TTC549 (cell line): ENCODE measurements around the gene NLK.
"Not testable (repeated sequence)": the region's sequence is repeated elsewhere in the genome, so short reads cannot be mapped to it uniquely, and the experiment has no call there.

Experiments used
- FAIRE-seq: peaks from 2 replicates; lab custom pipeline; 2012; peaks lifted over from hg19 to GRCh38; lab: Jason Lieb, UNC

NLK gene

GRCh38 chr17:28199728-28200127 lies 157.3 kb downstream of the NLK start:
- FAIRE-seq, result no peak

DNA sequence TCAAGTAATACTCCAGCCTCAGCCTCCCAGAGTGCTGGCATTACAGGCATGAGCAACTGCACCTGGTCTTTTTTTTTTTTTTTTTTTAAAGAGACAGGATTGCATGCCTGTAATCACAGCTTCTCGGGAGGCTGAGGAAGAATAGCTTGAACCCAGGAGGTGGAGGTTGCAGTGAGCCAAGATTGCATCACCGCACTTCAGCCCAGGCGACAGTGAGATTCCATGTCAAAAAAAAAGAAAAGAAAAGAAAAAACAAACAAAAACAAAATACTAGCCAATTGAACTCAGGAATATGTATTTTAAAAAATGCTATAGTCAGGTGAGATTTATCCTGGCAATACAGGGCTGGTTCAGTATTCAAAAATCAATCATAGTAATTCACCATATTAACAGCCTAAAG lies 158.8 kb downstream of the NLK start:
- no peak for FAIRE-seq

GRCh38 chr17:28204244-28204643 lies 161.8 kb downstream of the NLK start:
- no peak for FAIRE-seq

DNA sequence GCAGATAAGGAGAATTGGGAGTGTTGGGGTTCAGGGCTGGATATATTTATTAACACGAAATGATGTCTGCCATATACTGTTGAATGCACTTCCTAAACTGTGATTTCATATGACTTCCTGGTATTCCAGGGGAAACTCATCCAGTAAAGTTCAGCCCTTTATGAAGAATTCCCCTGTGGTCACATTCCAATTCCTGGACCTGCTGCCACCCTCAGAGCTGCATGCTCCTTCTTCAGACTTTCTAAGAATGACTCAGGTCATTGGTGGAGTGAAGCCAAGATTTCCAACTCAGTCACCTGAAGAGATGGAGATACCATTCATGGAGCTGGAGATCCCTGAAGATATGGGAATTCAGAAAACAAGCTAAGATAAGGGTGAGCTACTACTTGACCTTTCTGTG lies 162.3 kb downstream of the NLK start:
- no peak for FAIRE-seq

GRCh38 chr17:28206292-28206691 lies 163.8 kb downstream of the NLK start:
- no peak for FAIRE-seq

DNA sequence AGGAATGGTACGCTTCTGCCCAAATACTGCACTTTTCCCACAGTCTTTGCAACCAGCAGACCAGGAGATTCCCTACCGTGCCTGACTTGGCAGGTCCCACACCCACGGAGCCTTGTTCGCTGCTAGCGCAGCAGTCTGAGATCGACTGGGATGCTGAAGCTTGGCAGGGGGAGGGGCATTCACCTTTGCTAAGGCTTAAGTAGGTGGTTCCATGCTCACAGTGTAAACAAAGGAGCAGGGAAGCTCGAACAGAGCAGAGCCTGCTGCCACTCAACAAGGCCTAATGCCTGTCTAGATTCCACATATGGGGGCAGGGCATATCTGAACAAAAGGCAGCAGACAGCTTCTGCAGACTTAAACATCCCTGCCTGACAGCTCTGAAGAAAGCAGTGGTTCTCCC lies 169.3 kb downstream of the NLK start:
- FAIRE-seq, result no peak

DNA sequence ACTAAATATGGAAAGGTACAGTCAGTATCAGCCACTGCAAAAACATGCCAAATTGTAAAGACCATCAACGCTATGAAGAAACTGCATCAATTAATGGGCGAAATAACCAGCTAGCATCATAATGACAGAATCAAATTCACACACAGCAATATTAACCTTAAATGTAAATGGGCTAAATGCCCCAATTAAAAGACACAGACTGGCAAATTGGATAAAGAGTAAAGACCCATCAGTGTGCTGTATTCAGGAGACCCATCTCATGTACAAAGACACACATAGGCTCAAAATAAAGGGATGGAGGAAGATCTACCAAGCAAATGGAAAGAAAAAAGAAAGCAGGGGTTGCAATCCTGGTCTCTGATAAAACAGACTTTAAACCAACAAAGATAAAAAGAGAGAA lies 171.1 kb downstream of the NLK start:
- not testable (repeated sequence) for FAIRE-seq

DNA sequence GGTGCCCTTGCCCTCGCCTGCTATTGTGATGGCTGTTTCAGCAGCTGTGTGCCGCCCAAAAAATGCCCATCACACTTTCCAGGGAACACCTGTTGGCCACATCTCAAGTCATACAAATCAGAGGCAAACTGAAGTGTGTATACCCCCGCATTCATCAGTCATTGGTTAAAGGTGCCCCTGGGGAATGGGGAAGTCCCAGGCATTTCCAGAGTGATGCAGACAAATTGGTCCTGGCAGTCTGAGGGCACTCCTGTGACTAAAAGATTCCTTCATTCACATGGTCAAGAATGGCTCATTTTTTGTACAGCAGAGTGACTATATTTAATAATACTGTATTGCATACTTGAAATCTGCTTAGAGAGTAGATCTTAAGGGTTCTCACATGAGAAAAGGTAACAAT lies 173.6 kb downstream of the NLK start:
- FAIRE-seq, result no peak

GRCh38 chr17:28216528-28216927 lies 174.1 kb downstream of the NLK start:
- no peak for FAIRE-seq

DNA sequence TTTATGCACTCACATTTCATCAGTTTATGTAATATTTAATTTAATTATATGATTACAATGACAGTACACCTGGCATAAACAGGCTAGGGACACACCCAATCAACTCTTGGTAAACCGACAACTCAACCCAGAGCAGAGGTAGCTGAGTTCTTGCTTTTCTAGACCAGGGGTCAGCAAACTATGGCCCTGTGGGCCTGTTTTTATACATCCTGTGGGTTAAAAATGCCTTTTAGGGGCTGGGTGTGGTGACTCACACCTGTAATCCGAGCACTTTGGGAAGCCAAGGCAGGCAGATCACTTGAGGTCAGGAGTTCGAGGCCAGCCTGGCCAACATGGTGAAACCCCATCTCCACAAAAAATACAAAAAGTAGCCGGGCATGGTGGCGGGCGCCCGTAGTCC lies 177.3 kb downstream of the NLK start:
- no peak for FAIRE-seq

DNA sequence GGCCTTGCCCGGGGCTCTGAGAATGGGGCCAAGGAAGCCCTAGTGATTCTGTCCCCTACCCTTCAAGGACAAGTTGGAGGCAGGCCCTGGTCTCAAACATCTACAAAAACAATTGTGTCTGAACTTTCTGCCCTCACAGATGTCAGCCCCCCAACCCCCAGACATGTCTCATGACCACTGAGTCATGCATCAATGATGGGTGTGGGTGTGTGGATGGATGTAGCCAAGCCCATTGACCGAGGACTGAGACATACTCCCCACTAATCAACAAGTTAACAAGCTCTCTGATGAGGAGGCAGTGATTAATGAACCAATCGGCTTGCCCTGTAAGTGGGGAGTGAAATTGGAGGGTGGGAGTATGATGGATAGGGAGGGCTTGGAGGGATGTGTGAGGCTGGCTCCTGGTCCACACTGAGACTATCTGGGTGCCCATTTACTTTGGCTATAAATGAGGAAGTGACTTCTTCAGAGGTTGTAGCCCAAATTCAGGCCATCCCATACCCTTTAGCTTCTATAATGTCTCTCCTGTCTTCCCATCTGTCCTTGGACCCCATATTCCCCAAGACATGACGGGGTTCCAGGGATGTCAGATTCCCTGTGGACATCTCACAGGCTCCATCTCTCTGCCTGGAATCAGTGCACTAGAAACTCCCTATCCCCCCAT lies 179.4 kb downstream of the NLK start:
- no peak for FAIRE-seq

DNA sequence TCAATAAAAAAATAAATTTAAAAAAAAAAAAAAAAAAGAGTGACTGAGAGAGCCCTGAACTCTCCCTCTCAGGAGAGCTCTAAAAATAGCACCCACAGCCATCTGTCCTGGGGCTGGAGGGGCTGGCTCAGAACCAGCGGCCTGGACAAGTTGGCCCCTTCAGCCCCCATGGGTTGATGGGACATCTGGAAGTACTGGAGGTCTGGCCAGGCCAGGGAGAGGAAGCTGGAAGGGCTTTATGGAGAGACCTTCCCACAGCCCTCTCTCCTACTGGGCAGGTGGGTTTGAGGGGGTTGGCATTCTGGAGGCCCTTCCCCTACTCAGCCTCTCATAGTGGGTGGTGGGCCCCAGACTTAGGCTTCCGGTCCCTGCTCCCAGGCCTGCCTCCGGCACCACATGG lies 182.8 kb downstream of the NLK start:
- FAIRE-seq, result no peak

- FAIRE-seq, result no peak
These were observed 183.4 kb downstream of the NLK start for GRCh38 chr17:28225867-28226266.

GRCh38 chr17:28226563-28227315 lies 184.3 kb downstream of the NLK start:
- FAIRE-seq, result no peak

GRCh38 chr17:28227316-28228108 lies 185.0 kb downstream of the NLK start:
- no peak for FAIRE-seq

GRCh38 chr17:28228109-28228840 lies 185.8 kb downstream of the NLK start:
- no peak for FAIRE-seq

GRCh38 chr17:28228986-28229729 lies 186.7 kb downstream of the NLK start:
- FAIRE-seq, result no peak

GRCh38 chr17:28230011-28230410 lies 187.5 kb downstream of the NLK start:
- no peak for FAIRE-seq

DNA sequence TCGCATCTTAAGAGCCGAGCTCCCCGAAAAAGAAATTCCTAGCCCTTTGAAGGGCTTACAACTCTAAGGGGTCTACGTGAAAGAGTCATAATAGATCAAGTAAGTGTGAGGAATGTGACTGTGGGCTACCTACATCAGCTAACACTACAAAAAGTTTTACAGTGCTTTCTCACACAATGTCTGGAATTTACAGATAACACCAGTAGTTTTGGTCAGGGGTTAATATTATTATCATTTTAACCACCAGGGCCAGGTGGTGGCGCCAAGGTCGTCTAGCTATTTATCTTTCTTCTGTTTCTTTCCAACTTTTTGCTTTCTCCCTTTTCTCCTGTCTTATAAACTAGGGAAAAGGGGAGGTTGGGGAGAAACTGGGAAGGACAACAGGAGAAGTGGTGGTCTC lies 188.1 kb downstream of the NLK start:
- FAIRE-seq, result not testable (repeated sequence)

- not testable (repeated sequence) for FAIRE-seq
These were observed 189.1 kb downstream of the NLK start for GRCh38 chr17:28231624-28232023.

DNA sequence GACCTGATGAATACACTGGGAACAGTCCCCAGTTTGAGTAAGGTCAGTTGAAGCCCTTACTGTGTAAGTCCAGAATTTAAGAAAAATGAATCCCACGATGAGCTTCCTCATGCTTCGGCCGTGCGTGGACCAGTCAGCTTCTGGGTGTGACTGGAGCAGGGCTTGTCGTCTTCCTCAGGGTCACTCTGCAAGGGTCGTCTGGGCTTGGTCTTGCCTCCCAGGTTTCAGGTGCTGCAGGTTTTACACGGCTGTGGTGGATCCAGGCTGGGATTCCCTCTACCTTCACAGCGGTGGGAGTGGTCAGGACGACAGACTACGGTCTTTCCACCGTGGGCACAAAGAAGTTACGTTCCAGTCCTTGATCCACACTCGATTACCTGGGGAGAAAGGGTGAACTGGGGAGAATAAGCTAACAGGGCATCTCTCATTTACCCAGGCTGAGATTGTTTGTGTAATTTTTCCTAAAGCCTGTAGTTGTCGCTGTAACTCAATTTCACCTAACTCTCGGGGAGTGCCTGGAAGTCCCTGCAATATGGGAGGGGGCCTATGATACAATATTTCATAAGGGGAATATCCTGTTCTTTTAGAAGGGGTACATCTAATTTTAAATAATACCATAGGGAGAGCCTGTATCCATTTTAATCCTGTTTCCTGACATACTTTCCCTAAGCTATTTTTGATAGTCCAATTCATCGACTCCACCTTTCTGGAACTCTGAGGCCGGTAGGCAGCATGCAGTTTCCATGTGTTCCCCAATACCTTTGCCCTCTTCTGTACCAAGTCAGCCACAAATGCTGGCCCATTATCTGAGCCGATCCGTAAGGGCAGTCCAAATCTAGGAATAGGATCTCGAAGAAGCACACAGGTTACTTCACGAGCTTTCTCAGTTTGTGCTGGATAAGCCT lies 190.7 kb downstream of the NLK start:
- not testable (repeated sequence) for FAIRE-seq
